ENCODE results near the gene NRM. TPM values are rescaled to one million over a fixed set of nuclear protein-coding genes. Genes with fewer than 3 reads are reported as not detected.
A peak's percentile ranks its signal among the peaks of the same experiment; 100 is the strongest.

NRM gene
- total and polyA plus RNA-seq, 2 of the 13 experiments (the other 11 are each of a cell fraction or from before 2014, with no cell fraction given) = 12.5 to 16.0 TPM

DNA sequence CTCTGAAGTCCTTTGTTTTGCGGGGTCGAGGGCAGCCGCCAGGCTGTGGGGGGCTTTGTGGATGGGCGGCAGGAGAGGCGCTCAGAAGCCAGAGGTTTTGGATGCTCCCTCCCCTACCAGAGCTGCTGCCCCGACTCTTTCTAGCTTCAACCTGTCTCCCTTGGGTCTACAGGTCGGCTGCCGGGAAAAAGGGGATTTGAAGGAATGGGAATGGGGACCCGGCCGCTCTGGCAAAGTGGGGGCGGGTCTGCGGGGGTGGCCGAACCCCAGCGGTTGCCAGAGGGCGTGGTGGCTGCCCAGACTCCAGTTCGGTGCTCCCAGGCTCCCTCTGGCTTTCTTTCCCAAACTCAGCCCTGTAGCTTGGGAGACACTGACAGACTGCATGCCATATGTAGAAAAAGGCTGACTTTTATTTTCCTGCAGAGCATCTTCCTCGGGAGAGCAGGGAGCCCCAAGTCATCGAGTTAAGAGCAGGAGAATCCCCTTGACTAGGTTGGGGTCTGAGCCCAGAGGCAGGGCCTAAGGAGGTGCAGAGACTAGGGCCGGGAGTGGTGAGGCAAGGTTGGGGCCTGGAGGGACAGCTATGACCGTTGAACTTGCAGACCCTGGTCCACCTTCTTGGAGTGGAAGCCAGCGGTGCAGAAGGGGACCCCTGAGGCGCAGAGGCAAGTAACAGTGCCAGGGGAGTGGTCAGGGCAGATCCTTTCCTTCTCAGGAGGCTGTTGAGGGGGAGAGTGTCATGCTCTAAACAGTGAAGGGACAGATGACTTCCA is 2.9 kb downstream of the NRM start (continued):
- TF ChIP-seq, protein P1, sequence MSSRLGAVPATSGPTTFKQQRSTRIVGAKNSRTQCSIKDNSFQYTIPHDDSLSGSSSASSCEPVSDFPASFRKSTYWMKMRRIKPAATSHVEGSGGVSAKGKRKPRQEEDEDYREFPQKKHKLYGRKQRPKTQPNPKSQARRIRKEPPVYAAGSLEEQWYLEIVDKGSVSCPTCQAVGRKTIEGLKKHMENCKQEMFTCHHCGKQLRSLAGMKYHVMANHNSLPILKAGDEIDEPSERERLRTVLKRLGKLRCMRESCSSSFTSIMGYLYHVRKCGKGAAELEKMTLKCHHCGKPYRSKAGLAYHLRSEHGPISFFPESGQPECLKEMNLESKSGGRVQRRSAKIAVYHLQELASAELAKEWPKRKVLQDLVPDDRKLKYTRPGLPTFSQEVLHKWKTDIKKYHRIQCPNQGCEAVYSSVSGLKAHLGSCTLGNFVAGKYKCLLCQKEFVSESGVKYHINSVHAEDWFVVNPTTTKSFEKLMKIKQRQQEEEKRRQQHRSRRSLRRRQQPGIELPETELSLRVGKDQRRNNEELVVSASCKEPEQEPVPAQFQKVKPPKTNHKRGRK (CRISPR knock-in tag; IDR thresholded peaks at IDR 0.05) = no peak
- TF ChIP-seq EEA1 (CRISPR knock-in tag; IDR thresholded peaks at IDR 0.05; ENCODE audit: borderline replicate concordance) (no peak), KLF6 (CRISPR knock-in tag; IDR thresholded peaks at IDR 0.05) (no peak), ATF7-NPFF (CRISPR knock-in tag; IDR thresholded peaks at IDR 0.05; ENCODE audit: low read depth) (no peak), HDAC6 (IDR thresholded peaks at IDR 0.05; ENCODE audit: low read depth, low read length) (no peak), CHCHD3 (CRISPR knock-in tag; IDR thresholded peaks at IDR 0.05) (no peak), SAP130 (CRISPR knock-in tag; IDR thresholded peaks at IDR 0.05; ENCODE audit: low read depth) (peak; percentile 8), MTA1 (CRISPR knock-in tag; IDR thresholded peaks at IDR 0.05; ENCODE audit: borderline replicate concordance) (0 out of 2 replicates have a peak, but pooled peaks have one; percentile 3), ZNF44 (CRISPR knock-in tag; IDR thresholded peaks at IDR 0.05) (0 out of 2 replicates have a peak, but pooled peaks have one; percentile 5), ZNF570 (CRISPR knock-in tag; IDR thresholded peaks at IDR 0.05; ENCODE audit: borderline replicate concordance) (no peak), ZNF34 (CRISPR knock-in tag; IDR thresholded peaks at IDR 0.05; ENCODE audit: borderline replicate concordance) (no peak), ZBTB7B (CRISPR knock-in tag; IDR thresholded peaks at IDR 0.05) (peak; percentile 10; the same call in 1 of the 2 replicates), RAD21 (CRISPR knock-in tag; IDR thresholded peaks at IDR 0.05) (peak; percentile 9; the same call in 1 of the 2 replicates), ELF4 (CRISPR knock-in tag; IDR thresholded peaks at IDR 0.05; ENCODE audit: borderline replicate concordance) (no peak), TSC22D2 (CRISPR knock-in tag; IDR thresholded peaks at IDR 0.05; ENCODE audit: borderline replicate concordance) (no peak)
- TF ChIP-seq, protein P2, sequence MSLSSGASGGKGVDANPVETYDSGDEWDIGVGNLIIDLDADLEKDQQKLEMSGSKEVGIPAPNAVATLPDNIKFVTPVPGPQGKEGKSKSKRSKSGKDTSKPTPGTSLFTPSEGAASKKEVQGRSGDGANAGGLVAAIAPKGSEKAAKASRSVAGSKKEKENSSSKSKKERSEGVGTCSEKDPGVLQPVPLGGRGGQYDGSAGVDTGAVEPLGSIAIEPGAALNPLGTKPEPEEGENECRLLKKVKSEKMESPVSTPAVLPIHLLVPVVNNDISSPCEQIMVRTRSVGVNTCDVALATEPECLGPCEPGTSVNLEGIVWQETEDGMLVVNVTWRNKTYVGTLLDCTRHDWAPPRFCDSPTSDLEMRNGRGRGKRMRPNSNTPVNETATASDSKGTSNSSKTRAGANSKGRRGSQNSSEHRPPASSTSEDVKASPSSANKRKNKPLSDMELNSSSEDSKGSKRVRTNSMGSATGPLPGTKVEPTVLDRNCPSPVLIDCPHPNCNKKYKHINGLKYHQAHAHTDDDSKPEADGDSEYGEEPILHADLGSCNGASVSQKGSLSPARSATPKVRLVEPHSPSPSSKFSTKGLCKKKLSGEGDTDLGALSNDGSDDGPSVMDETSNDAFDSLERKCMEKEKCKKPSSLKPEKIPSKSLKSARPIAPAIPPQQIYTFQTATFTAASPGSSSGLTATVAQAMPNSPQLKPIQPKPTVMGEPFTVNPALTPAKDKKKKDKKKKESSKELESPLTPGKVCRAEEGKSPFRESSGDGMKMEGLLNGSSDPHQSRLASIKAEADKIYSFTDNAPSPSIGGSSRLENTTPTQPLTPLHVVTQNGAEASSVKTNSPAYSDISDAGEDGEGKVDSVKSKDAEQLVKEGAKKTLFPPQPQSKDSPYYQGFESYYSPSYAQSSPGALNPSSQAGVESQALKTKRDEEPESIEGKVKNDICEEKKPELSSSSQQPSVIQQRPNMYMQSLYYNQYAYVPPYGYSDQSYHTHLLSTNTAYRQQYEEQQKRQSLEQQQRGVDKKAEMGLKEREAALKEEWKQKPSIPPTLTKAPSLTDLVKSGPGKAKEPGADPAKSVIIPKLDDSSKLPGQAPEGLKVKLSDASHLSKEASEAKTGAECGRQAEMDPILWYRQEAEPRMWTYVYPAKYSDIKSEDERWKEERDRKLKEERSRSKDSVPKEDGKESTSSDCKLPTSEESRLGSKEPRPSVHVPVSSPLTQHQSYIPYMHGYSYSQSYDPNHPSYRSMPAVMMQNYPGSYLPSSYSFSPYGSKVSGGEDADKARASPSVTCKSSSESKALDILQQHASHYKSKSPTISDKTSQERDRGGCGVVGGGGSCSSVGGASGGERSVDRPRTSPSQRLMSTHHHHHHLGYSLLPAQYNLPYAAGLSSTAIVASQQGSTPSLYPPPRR (CRISPR knock-in tag; IDR thresholded peaks at IDR 0.05; ENCODE audit: borderline replicate concordance) = no peak
- TF ChIP-seq, protein P3, sequence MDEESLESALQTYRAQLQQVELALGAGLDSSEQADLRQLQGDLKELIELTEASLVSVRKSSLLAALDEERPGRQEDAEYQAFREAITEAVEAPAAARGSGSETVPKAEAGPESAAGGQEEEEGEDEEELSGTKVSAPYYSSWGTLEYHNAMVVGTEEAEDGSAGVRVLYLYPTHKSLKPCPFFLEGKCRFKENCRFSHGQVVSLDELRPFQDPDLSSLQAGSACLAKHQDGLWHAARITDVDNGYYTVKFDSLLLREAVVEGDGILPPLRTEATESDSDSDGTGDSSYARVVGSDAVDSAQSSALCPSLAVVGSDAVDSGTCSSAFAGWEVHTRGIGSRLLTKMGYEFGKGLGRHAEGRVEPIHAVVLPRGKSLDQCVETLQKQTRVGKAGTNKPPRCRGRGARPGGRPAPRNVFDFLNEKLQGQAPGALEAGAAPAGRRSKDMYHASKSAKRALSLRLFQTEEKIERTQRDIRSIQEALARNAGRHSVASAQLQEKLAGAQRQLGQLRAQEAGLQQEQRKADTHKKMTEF (CRISPR knock-in tag; IDR thresholded peaks at IDR 0.05) = 0 out of 2 replicates have a peak, but pooled peaks have one; percentile 17
- TF ChIP-seq, protein P4, sequence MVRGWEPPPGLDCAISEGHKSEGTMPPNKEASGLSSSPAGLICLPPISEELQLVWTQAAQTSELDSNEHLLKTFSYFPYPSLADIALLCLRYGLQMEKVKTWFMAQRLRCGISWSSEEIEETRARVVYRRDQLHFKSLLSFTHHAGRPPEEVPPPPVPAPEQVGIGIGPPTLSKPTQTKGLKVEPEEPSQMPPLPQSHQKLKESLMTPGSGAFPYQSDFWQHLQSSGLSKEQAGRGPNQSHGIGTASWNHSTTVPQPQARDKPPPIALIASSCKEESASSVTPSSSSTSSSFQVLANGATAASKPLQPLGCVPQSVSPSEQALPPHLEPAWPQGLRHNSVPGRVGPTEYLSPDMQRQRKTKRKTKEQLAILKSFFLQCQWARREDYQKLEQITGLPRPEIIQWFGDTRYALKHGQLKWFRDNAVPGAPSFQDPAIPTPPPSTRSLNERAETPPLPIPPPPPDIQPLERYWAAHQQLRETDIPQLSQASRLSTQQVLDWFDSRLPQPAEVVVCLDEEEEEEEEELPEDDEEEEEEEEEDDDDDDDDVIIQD (CRISPR knock-in tag; IDR thresholded peaks at IDR 0.05; ENCODE audit: low read depth) = no peak

All from HepG2 (cell line).